Measurements from ENCODE around the gene DOK7.

The DOK7 gene

GRCh38 chr4:3476936-3477749 is 14.0 kb downstream of the DOK7 start:
- DNase-seq: no peak

GRCh38 chr4:3477750-3478430 is 14.8 kb downstream of the DOK7 start:
- DNase-seq: no peak

GRCh38 chr4:3478446-3479357 is 15.6 kb downstream of the DOK7 start:
- DNase-seq: no peak

- DNase-seq: no peak
Observed at GRCh38 chr4:3479358-3480101, 16.4 kb downstream of the DOK7 start.

GRCh38 chr4:3480528-3481112 is 17.5 kb downstream of the DOK7 start:
- DNase-seq: peak; percentile 74 to 81 (median 78)

- no peak for DNase-seq
Observed at GRCh38 chr4:3481113-3481531, 18.0 kb downstream of the DOK7 start.

GRCh38 chr4:3481783-3482393 is 18.8 kb downstream of the DOK7 start:
- DNase-seq: no peak

GRCh38 chr4:3482707-3483106 is 19.6 kb downstream of the DOK7 start:
- no peak for DNase-seq

- peak in 1 of 3 donors; percentile 15 for DNase-seq
Observed at GRCh38 chr4:3483471-3483921, 20.4 kb downstream of the DOK7 start.

- peak in 1 of 3 donors; percentile 23 for DNase-seq
Observed at GRCh38 chr4:3484057-3484973, 21.2 kb downstream of the DOK7 start.

GRCh38 chr4:3485011-3485791 is 22.1 kb downstream of the DOK7 start:
- DNase-seq: no peak

GRCh38 chr4:3485886-3486540 is 22.9 kb downstream of the DOK7 start:
- no peak for DNase-seq

- no peak for DNase-seq
Observed at GRCh38 chr4:3486541-3487540, 23.7 kb downstream of the DOK7 start.

- DNase-seq: no peak
Observed at GRCh38 chr4:3487861-3488260, 24.8 kb downstream of the DOK7 start.

GRCh38 chr4:3488820-3489219 is 25.7 kb downstream of the DOK7 start:
- no peak for DNase-seq

GRCh38 chr4:3489451-3489962 is 26.4 kb downstream of the DOK7 start:
- peak; percentile 79 to 88 (median 83) for DNase-seq

- DNase-seq: no peak
Observed at GRCh38 chr4:3491681-3492405, 28.7 kb downstream of the DOK7 start.

Measured in suppressor macrophage treated with lipopolysaccharide for 1 hour (primary cell).